Muscle layer of duodenum (tissue), 2 donors: ENCODE measurements around the gene AK3.

ENCODE experiments used
- H3K27ac ChIP-seq: one replicate; pipeline ENCODE4 v1.7.0; 2013; ENCODE audit warnings: mild to moderate bottlenecking, low read length
- H3K27me3 ChIP-seq: one replicate; pipeline ENCODE4 v1.7.0; 2013; ENCODE audit warnings: low read depth, mild to moderate bottlenecking, control low read depth, low read length
- H3K36me3 ChIP-seq, 2 donors: one replicate each; pipeline ENCODE4 v1.7.0; 2013; ENCODE audit warnings: low read length in 2 of 2, control low read depth in 1 of 2, mild to moderate bottlenecking in 1 of 2; ENCODE audit not compliant: insufficient read depth in 2 of 2, control insufficient read depth in 1 of 2
- H3K4me1 ChIP-seq, 2 donors: one replicate each; pipeline ENCODE4 v1.7.0; 2013; ENCODE audit warnings: low read length in 2 of 2, mild to moderate bottlenecking in 2 of 2, control low read depth in 1 of 2, moderate library complexity in 1 of 2; ENCODE audit not compliant: insufficient read depth in 2 of 2, control insufficient read depth in 1 of 2
- H3K4me3 ChIP-seq, 2 donors: one replicate each; pipeline ENCODE4 v1.7.0; 2013; ENCODE audit warnings: low read length in 2 of 2, low read depth in 1 of 2, mild to moderate bottlenecking in 1 of 2
- H3K9me3 ChIP-seq, 2 donors: one replicate each; pipeline ENCODE4 v1.7.0; 2013; ENCODE audit warnings: low read length in 2 of 2, control low read depth in 1 of 2, mild to moderate bottlenecking in 1 of 2; ENCODE audit not compliant: control insufficient read depth in 1 of 2
- donor health status: healthy.

The AK3 gene

DNA sequence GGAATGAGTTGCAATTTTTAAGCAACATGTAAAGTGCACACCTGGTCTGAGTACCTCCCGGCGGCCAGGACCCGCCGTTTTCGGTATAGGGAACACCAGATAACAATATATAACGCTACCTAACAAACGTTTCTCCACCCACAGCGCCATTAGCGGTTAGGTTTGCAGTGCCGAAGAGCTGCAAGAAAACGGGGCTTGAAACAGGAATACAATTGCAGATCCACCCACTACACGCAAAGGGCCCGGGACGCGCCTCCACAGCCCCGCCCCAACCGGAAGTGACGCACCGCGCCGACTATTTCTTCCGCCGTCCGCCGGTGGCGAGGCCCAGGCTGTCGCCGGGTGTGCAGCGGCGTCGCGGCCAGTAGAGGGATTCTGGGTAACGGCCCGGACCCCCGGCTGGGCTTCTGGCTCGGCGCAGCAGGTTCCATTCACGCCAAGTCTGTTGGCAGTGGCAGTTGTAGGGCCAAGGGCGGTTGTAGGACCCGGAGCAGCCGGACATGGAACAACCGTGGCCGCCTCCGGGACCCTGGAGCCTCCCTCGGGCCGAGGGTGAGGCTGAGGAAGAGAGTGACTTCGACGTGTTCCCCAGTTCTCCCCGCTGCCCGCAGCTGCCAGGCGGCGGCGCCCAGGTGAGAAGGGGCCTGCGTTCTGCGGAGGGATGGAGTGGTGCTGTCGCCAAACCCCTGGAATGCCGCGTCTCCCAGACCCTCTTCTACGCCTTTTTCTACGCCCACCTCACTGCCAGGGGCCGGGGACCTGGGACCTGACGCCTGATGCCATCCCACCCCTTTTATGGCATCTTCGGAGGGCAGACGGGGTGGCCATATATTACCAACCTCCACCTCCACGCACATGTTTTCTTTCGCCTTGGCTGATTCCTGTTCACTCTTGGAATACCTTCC, 61.5 kb downstream of the AK3 start, which contains the start of gene CDC37L1:
TSS of gene CDC37L1 (plus strand) at position 302 of the 905 bp plus-strand sequence. CDS start at position 501, 199 bp downstream.
- H3K4me1 ChIP-seq, result peaks cover 4 to 16% of the 10 kb centered on the region in 2 donors
- H3K27ac ChIP-seq, result peak within 1 kb of the TSS; percentile 97
- H3K36me3 ChIP-seq, result peaks cover 0 to 16% of the 10 kb centered on the region in 2 donors
- no peaks in the 10 kb centered on the region for H3K9me3 ChIP-seq
- H3K27me3 ChIP-seq, result no peaks in the 10 kb centered on the region
- H3K4me3 ChIP-seq, result peak within 1 kb of the TSS; percentile 77 to 96

DNA sequence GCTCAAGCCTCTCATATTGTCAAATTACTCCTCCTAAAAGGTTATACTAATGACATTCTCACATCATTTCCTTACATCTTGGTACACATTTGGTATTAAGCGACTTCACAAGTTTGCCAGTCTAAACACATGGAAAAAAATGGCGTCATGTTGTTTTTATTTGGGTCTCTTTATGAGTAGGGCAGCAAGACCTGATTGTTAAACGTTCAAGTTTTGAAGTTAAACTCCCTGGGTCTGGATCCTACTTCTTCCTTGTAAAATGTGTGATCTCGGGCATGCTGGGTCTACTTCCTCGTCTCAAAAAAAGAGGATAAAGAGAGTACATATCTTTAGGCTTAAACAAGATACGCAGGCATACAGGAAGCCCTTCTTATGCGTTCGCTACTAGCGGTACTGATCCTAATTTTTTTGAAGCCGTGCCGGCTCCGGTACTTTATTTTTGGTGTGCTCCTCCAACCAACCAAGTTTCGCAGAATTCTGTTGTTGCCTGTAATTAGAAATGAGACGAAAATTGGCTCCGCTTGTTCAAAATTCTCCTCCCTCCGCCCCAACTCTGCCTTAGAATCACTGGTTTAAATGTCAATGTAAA, 62.2 kb downstream of the AK3 start:
- Histone ChIP-seq H3K4me1 (peaks cover 4 to 13% of the 10 kb centered on the region in 2 donors), H3K9me3 (no peaks in the 10 kb centered on the region), H3K27ac (peak overlapping the region; percentile 97), H3K27me3 (no peaks in the 10 kb centered on the region), H3K36me3 (peaks cover 0 to 16% of the 10 kb centered on the region in 2 donors), H3K4me3 (peak overlapping the region; percentile 77 to 96)

DNA sequence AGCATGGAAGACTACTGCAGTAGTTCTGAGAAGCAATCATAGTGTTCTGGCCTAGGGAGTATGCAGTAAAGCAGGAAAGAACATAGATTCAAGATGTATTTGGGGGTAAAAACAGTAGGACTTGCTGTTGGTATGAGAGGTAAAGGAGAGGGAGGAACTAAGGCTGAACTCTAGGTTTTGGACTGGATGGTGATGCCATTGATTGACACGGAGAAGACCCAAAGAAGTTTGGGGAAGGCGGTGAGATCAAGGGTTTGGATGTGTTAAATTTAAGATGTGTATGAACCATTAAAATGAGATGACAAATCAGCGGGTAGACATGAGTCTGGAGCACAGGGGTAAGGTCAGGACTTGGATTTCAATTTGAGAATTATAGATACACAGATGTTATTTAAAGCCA, 63.6 kb downstream of the AK3 start:
- H3K4me3 ChIP-seq, result no peak overlapping the region
- no peaks in the 10 kb centered on the region for H3K9me3 ChIP-seq
- H3K4me1 ChIP-seq, result peaks cover 4 to 8% of the 10 kb centered on the region in 2 donors
- peaks cover 0 to 16% of the 10 kb centered on the region in 2 donors for H3K36me3 ChIP-seq
- no peaks in the 10 kb centered on the region for H3K27me3 ChIP-seq
- peak overlapping the region; percentile 39 for H3K27ac ChIP-seq

DNA sequence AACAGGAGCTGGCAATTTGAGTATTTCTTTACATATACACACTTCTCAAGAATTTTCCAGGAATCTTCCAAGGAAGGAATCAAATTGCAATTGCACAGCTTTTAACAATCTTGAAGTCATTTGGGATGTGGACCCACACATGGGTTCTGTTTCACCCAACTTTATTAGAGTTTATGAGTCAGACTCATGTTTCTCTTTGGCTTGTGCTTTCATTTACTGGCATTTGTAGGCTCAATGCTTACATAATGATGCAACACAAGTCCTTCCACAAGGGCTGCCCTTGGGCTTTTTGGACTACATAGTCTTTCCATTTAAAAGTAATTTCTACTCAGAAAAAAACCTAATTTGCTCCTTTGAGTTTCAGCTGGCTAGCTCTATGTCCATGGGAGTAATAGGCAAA, 66.2 kb downstream of the AK3 start:
- Histone ChIP-seq H3K27ac (no peak overlapping the region), H3K4me1 (no peaks in the 10 kb centered on the region), H3K9me3 (no peaks in the 10 kb centered on the region), H3K4me3 (no peak overlapping the region), H3K27me3 (no peaks in the 10 kb centered on the region), H3K36me3 (peaks cover 0 to 7% of the 10 kb centered on the region in 2 donors)

DNA sequence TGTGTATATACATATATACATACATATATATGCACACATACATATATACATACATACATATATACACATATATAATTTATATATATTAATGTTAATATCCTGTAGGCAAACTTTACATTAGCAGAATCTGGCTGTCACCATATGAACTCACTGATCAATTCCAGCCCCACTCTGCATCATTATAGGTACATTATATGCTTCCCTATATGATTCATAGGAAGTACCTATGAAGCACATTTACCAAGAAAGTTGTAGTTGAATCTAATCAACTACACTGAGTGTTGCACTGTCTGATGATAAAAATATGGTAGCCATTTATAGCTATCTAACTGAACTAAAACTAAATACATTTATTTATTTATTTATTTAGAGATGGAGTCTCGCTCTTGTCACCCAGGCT, 69.3 kb downstream of the AK3 start:
- Histone ChIP-seq H3K4me1 (peaks cover 0 to 4% of the 10 kb centered on the region in 2 donors), H3K27ac (no peak overlapping the region), H3K4me3 (no peak overlapping the region), H3K36me3 (no peaks in the 10 kb centered on the region), H3K9me3 (no peaks in the 10 kb centered on the region), H3K27me3 (no peaks in the 10 kb centered on the region)

DNA sequence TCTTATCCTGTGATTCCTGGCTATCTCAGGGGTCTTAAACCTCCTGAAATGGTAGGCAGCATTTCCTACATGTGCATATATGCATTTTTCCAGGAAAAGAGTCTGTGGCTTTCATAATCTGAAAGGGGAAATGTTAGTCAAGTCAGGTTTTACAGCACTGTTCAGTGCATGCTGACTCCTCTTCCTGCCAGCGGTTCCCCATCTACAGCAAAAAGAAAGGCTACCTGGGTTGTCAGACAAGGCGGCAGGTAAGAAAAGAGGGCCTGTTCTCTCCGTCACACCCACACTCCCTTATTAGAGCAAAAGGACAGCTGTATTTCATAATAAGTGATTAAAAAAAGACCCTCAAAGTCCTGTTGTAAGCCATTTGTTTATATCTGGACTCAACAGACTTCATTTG, 70.4 kb downstream of the AK3 start:
- Histone ChIP-seq H3K36me3 (no peaks in the 10 kb centered on the region), H3K27ac (no peak overlapping the region), H3K4me1 (peaks cover 0 to 6% of the 10 kb centered on the region in 2 donors), H3K27me3 (no peaks in the 10 kb centered on the region), H3K9me3 (no peaks in the 10 kb centered on the region), H3K4me3 (no peak overlapping the region)

DNA sequence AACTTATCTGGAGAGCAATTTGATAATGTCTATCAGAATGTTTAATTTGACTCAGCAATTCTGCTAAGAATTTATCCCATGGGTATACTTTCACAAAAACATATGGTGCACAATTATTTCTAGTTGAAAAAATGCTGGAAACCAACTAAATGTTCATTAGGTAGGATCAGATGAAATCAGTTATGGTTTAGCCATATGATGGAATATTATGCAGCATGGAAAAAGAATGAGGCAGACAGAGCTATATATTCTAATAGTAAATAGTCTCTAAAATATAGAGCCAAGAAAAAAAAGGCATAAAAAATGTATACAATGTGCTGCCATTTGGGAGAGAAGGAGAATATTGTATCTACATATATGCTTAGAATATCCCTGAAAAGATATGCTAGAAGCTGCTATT, 71.1 kb downstream of the AK3 start:
- Histone ChIP-seq H3K9me3 (no peaks in the 10 kb centered on the region), H3K36me3 (no peaks in the 10 kb centered on the region), H3K27me3 (no peaks in the 10 kb centered on the region), H3K27ac (no peak overlapping the region), H3K4me3 (no peak overlapping the region), H3K4me1 (peaks cover 0 to 6% of the 10 kb centered on the region in 2 donors)

DNA sequence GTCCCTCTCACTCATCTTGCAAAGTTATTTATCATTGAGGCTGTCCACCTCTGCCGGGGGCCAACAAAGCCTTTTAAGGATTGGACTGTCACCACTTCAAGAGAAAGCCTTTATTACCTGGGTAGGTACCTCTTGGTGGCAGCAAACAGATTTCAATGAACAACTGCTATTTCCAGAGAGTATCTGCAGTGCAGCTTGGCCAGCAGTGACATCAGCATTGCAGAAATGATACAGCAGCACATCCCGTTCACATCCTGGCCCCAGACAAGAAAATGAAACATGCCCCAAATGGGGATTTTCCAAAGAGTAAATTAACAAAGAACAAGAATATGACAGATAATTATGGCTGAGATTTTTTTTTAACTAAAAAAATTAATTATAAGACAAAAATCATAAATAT, 72.4 kb downstream of the AK3 start:
- Histone ChIP-seq H3K4me1 (peaks cover 6 to 11% of the 10 kb centered on the region in 2 donors), H3K36me3 (no peaks in the 10 kb centered on the region), H3K9me3 (no peaks in the 10 kb centered on the region), H3K4me3 (no peak overlapping the region), H3K27me3 (no peaks in the 10 kb centered on the region), H3K27ac (no peak overlapping the region)

DNA sequence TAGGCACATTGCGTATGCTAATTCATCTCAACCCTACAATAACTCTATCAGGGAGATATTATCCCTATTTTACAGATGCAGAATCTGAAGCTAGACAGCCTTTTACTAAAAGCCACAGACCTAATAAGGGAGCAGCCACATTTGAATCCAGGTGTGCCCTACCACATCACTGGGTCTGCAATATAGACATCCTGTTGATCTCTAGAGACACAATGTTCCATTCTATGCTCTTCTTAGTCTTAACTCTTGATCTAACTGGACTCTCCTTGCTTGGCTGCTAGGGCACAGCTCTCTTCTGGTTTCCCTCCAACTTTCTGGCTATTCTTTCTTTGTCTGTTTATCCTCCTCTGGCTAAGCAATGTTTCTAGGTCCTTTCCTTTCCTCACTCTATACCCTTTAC, 73.3 kb downstream of the AK3 start:
- Histone ChIP-seq H3K27me3 (no peaks in the 10 kb centered on the region), H3K4me1 (peaks cover 14 to 20% of the 10 kb centered on the region in 2 donors), H3K9me3 (no peaks in the 10 kb centered on the region), H3K36me3 (no peaks in the 10 kb centered on the region), H3K27ac (no peak overlapping the region), H3K4me3 (no peak overlapping the region)

DNA sequence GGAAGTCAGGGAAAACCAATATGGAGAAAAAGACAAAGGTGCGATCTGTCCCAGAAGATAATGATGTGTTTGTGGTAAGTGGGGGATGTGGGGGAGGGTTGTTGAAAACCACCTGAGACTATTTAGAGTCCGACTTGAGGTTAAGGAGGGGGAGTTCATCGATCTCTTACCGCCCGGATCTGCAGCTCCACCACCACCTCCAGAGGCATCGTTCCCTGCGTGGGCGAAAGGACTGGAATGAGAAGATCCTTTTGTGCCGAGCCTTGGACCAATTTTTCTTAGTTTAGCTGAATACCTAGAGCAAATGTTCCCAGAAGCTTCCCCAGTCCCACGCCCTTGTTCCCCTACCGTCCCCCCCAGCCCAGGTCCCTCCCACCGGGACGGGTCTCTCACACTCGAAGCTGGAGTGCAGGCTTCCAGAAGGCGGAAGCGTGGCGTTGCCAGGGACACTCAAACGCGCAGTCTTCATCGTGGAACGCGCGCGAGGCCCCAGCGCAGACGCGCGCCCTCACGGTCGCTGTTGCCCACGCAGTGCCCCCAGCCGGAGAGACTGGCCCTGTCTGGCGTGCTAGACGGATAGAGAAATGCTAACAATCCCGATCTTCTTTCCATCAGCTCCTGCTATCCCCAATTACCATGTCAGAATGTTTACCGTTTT, 74.8 kb downstream of the AK3 start, which contains the start of gene SPATA6L:
TSS of gene SPATA6L (minus strand) at position 439 of the 658 bp plus-strand sequence. CDS start at position 209, 230 bp downstream.
- Histone ChIP-seq H3K9me3 (no peaks in the 10 kb centered on the region), H3K36me3 (no peaks in the 10 kb centered on the region), H3K27me3 (no peaks in the 10 kb centered on the region), H3K27ac (peak within 1 kb of the TSS; percentile 76), H3K4me3 (peak within 1 kb of the TSS; percentile 62 to 75), H3K4me1 (peaks cover 20 to 25% of the 10 kb centered on the region in 2 donors)

DNA sequence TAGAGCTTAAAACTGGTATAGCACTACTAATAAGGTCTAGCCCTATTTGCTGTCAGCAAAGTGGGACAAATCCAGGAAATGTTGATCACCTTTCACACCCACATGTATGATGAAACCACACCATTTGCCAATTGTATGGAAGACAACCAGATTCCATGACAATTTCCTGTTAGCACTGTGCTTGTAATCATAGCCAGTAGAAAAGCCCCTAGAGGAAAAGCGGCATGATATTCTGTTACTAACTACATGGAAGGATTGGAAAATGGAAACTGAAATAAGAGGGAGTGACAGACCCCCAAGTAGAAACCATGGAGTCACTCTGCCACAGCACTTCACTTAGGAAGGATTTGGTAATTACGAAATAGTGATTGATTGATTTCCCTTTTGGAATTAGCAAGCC, 75.6 kb downstream of the AK3 start:
- peak overlapping the region; percentile 76 for H3K27ac ChIP-seq
- no peaks in the 10 kb centered on the region for H3K9me3 ChIP-seq
- peak overlapping the region in 1 of 2 donors; percentile 75 for H3K4me3 ChIP-seq
- peaks cover 20 to 25% of the 10 kb centered on the region in 2 donors for H3K4me1 ChIP-seq
- no peaks in the 10 kb centered on the region for H3K36me3 ChIP-seq
- H3K27me3 ChIP-seq, result no peaks in the 10 kb centered on the region
